NK-92 treated with Interleukin-12 subunit alpha and Interleukin-12 subunit beta, amount 100 ng/mL, for 24 hours (cell line): ENCODE measurements around the gene PRR3.
"Not testable (repeated sequence)": the region's sequence is repeated elsewhere in the genome, so short reads cannot be mapped to it uniquely, and the experiment has no call there.

Experiments used
- DNase-seq: peaks from one replicate; lab custom pipeline; 2025; lab: John Stamatoyannopoulos, UW

The PRR3 gene

GRCh38 chr6:30556906-30557682 lies at the start of gene PRR3:
TSS of gene PRR3 (plus strand) at chr6:30557295. CDS start at chr6:30557345, 50 bp downstream.
- peak; percentile 89 for DNase-seq

- DNase-seq: no peak
Measured at GRCh38 chr6:30507849-30508827, 49.0 kb upstream of the PRR3 start.

GRCh38 chr6:30508890-30509736 lies 48.0 kb upstream of the PRR3 start:
- DNase-seq: no peak

GRCh38 chr6:30510419-30511168 lies 46.5 kb upstream of the PRR3 start:
- DNase-seq: no peak

GRCh38 chr6:30511169-30511546 lies 45.9 kb upstream of the PRR3 start:
- DNase-seq: no peak

GRCh38 chr6:30513451-30513850 lies 43.6 kb upstream of the PRR3 start:
- DNase-seq: no peak

- no peak for DNase-seq
Measured at GRCh38 chr6:30515106-30515505, 42.0 kb upstream of the PRR3 start.

- DNase-seq: peak; percentile 81
Measured at GRCh38 chr6:30515944-30516753, 40.9 kb upstream of the PRR3 start.

- not testable (repeated sequence) for DNase-seq
Measured at GRCh38 chr6:30516754-30517076, 40.4 kb upstream of the PRR3 start.

GRCh38 chr6:30517767-30518504 lies 39.2 kb upstream of the PRR3 start:
- not testable (repeated sequence) for DNase-seq

- not testable (repeated sequence) for DNase-seq
Measured at GRCh38 chr6:30518505-30519145, 38.5 kb upstream of the PRR3 start.

- no peak for DNase-seq
Measured at GRCh38 chr6:30520522-30520921, 36.6 kb upstream of the PRR3 start.

GRCh38 chr6:30521082-30521481 lies 36.0 kb upstream of the PRR3 start:
- DNase-seq: not testable (repeated sequence)

- DNase-seq: not testable (repeated sequence)
Measured at GRCh38 chr6:30521952-30522351, 35.1 kb upstream of the PRR3 start.

GRCh38 chr6:30526444-30526843 lies 30.7 kb upstream of the PRR3 start:
- DNase-seq: not testable (repeated sequence)

GRCh38 chr6:30529349-30529875 lies 27.7 kb upstream of the PRR3 start:
- not testable (repeated sequence) for DNase-seq

- DNase-seq: no peak
Measured at GRCh38 chr6:30530014-30530413, 27.1 kb upstream of the PRR3 start.

- no peak for DNase-seq
Measured at GRCh38 chr6:30533460-30534294, 23.4 kb upstream of the PRR3 start.
